Measurements from ENCODE around the gene CFAP100. TPM values are rescaled to one million over a fixed set of nuclear protein-coding genes. Genes with fewer than 3 reads are reported as not detected.

CFAP100 gene
- total and polyA plus RNA-seq, 3 donors from 2014 or later: 21.4 to 74.2 (median 56.2) TPM

DNA sequence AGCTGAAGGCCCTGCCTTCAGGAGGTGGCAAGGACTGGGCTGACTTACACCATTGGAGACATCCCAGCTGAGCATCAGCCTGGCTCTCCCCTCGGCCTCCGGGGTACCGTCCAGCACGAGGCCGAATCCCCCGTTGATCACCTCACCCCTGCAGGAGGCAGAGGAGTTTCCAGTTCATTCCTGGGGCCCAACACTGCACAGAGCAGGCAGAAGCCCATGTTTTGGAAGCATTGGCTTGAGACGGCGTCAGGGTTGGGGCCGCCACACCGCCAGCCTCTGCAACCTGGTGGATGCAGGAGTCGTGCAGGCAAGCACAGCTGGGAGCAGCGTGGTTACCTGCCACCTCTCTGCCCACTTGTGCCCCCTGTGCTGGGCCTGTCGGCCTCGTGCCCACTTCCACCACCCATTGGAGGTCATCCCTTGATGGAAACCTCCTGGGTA lies 88.6 kb downstream of the CFAP100 start:
- WGBS, 2 donors: 70 to 93% methylated on average over 2 to 14 of the region's 14 CpGs
- intact Hi-C loops (cut with DNase I; ENCODE audit: low total_unique reads): no loop called here
- Histone ChIP-seq H3K9me3 (no peaks in the 10 kb centered on the region), H3K4me1 (peaks cover 8% of the 10 kb centered on the region), H3K36me3 (ENCODE audit: low read depth, missing control alignments) (no peaks in the 10 kb centered on the region), H3K27ac (no peak overlapping the region), H3K4me3 (no peak overlapping the region), H3K27me3 (no peaks in the 10 kb centered on the region)
- no peak for DNase-seq
- TF ChIP-seq, protein P1, sequence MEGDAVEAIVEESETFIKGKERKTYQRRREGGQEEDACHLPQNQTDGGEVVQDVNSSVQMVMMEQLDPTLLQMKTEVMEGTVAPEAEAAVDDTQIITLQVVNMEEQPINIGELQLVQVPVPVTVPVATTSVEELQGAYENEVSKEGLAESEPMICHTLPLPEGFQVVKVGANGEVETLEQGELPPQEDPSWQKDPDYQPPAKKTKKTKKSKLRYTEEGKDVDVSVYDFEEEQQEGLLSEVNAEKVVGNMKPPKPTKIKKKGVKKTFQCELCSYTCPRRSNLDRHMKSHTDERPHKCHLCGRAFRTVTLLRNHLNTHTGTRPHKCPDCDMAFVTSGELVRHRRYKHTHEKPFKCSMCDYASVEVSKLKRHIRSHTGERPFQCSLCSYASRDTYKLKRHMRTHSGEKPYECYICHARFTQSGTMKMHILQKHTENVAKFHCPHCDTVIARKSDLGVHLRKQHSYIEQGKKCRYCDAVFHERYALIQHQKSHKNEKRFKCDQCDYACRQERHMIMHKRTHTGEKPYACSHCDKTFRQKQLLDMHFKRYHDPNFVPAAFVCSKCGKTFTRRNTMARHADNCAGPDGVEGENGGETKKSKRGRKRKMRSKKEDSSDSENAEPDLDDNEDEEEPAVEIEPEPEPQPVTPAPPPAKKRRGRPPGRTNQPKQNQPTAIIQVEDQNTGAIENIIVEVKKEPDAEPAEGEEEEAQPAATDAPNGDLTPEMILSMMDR (IDR thresholded peaks at IDR 0.05): no peak
- TF ChIP-seq POLR2A (IDR thresholded peaks at IDR 0.05): no peak

DNA sequence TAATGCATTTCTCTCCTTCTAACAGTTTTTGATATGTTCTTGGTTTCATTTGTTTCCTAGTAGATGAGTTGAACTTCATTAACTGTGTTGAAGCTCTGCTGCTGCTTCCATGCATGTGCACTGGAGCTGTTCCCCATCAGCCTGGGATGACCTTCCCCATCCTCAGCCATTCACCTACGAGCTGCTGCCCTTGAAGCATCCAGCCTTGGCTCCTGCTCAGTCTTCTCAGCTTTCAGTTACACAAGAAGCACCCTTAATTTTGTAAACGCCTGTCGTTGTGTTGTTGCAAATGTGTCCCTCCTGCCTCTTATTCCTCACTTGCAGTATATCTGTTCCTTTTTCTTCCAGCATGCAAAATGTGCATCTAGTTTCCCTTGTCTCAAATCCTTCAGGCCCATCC lies 89.4 kb downstream of the CFAP100 start:
- peaks cover 8% of the 10 kb centered on the region for H3K4me1 ChIP-seq
- TF ChIP-seq, protein P1 (IDR thresholded peaks at IDR 0.05): no peak
- TF ChIP-seq POLR2A (IDR thresholded peaks at IDR 0.05): no peak
- H3K27me3 ChIP-seq: no peaks in the 10 kb centered on the region
- WGBS, 2 donors: 63 to 64% methylated on average over 3 of the region's 3 CpGs
- intact Hi-C loops (cut with DNase I; ENCODE audit: low total_unique reads): no loop called here
- H3K9me3 ChIP-seq: no peaks in the 10 kb centered on the region
- no peak for DNase-seq
- no peaks in the 10 kb centered on the region for H3K36me3 ChIP-seq (ENCODE audit: low read depth, missing control alignments)
- no peak overlapping the region for H3K4me3 ChIP-seq
- no peak overlapping the region for H3K27ac ChIP-seq

DNA sequence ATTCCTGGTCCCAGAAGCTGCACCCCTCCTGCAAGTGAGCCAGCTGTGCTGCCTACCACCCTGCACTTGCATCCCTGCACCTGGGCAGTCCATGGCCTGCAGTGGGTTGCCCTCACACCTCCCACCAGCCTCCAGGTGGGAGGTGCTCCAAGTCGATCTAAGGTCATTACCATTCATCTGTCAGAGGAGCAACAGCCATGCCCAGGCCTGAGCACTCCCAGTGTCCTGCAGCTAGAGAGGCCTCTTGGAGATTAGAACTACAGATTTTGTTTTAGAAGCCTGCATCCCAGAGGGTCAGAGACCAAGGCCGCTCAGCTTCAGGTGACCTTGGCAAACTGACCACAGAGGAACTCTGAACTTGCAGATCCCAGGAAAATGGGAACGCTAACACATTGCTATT lies 90.0 kb downstream of the CFAP100 start:
- H3K36me3 ChIP-seq (ENCODE audit: low read depth, missing control alignments): no peaks in the 10 kb centered on the region
- intact Hi-C loops (cut with DNase I; ENCODE audit: low total_unique reads): no loop called here
- no peak for TF ChIP-seq POLR2A (IDR thresholded peaks at IDR 0.05)
- H3K4me1 ChIP-seq: peaks cover 8% of the 10 kb centered on the region
- DNase-seq: no peak
- no peaks in the 10 kb centered on the region for H3K9me3 ChIP-seq
- H3K27me3 ChIP-seq: no peaks in the 10 kb centered on the region
- H3K4me3 ChIP-seq: no peak overlapping the region
- WGBS, 2 donors: 68 to 78% methylated on average over 3 of the region's 3 CpGs
- H3K27ac ChIP-seq: no peak overlapping the region

DNA sequence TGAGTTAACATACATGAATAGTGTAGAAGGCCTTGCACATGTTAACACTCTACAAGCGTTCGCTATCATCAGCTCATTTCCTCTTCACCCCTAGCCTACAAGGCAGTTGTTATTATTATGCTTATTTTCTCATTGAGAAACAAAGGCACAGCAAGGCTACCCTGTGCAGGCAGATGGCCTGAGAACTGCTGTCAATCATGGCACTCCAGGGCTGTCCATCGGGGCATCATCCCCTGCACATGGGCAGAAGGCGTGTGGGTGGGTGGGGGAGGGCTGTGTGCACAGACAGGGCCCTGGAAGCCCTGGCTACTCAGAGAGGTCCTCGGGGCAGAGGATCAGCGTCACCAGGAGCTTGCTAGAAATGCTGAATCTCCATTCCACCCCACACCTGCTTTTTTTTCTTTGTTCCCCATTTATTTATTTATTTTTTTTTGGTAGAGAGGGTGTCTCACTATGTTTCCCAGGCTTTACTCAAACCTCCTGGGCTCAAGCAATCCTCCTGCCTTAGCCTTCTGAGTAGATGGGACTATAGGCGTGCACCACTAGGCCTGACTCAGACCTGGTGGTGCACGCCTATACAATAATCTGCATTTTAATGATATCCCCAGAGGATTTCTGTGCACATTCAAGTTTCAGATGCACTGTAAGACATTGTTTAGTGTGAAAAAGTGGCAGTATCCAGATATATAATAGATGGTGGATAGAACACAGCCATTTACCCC lies 90.6 kb downstream of the CFAP100 start:
- DNase-seq: no peak
- TF ChIP-seq POLR2A (IDR thresholded peaks at IDR 0.05): no peak
- TF ChIP-seq, protein P1 (IDR thresholded peaks at IDR 0.05): no peak

DNA sequence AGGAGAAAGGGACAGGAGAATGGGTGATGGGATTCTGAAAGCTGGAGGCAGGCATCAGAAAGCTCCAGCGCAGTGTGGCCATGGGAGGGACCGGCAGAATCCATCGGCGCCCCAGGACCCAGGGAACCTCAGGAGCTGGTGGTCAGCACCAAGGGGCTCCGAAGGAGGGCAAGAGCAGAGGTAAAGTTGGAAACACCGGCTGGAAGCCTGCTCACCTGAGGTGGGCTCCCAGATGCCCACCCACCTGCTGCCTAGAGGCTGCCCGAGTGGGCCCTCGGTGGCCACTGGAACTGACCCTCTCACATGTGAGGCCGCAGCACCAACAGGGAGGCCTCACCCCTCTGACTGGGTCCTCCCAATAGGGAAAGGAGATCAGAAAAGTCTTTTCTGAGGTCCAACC lies 91.2 kb downstream of the CFAP100 start:
- TF ChIP-seq, protein P1 (IDR thresholded peaks at IDR 0.05): no peak
- TF ChIP-seq POLR2A (IDR thresholded peaks at IDR 0.05): no peak

More for the DNA sequence above, 90.6 kb downstream of the CFAP100 start:
- H3K4me1 ChIP-seq: peaks cover 8% of the 10 kb centered on the region
- H3K9me3 ChIP-seq: no peaks in the 10 kb centered on the region
- H3K36me3 ChIP-seq (ENCODE audit: low read depth, missing control alignments): no peaks in the 10 kb centered on the region
- H3K27ac ChIP-seq: no peak overlapping the region
- WGBS, 2 donors: 92 to 95% methylated on average over 8 of the region's 8 CpGs
- intact Hi-C loops (cut with DNase I; ENCODE audit: low total_unique reads): no loop called here
- no peak overlapping the region for H3K4me3 ChIP-seq
- H3K27me3 ChIP-seq: no peaks in the 10 kb centered on the region

More for the DNA sequence above, 91.2 kb downstream of the CFAP100 start:
- DNase-seq: no peak
- no peaks in the 10 kb centered on the region for H3K9me3 ChIP-seq
- peaks cover 8% of the 10 kb centered on the region for H3K4me1 ChIP-seq
- H3K36me3 ChIP-seq (ENCODE audit: low read depth, missing control alignments): no peaks in the 10 kb centered on the region
- H3K27ac ChIP-seq: no peak overlapping the region
- no peaks in the 10 kb centered on the region for H3K27me3 ChIP-seq
- H3K4me3 ChIP-seq: no peak overlapping the region
- intact Hi-C loops (cut with DNase I; ENCODE audit: low total_unique reads): no loop called here
- WGBS, 2 donors: 96% methylated on average over 7 to 9 of the region's 9 CpGs

Other genes starting within 250 kb of the CFAP100 start
- 10 to 100 TPM; 67.5 to 73.8 TPM for gene ALDH1L1, start 214.3 kb upstream of the CFAP100 start, total RNA-seq
- gene ALDH1L1, start 214.3 kb upstream of the CFAP100 start, polyA plus RNA-seq (ENCODE audit: insufficient read depth, low read depth, low replicate concordance): 19.6 TPM
- gene KLF15, start 37.5 kb upstream of the CFAP100 start, total RNA-seq: 10 to 100 TPM; 32.0 to 36.1 TPM
- 8.5 TPM for gene KLF15, start 37.5 kb upstream of the CFAP100 start, polyA plus RNA-seq (ENCODE audit: insufficient read depth, low read depth, low replicate concordance)
- gene ZXDC, start 81.0 kb downstream of the CFAP100 start, total RNA-seq: 10 to 100 TPM; 78.9 to 80.3 TPM
- gene ZXDC, start 81.0 kb downstream of the CFAP100 start, polyA plus RNA-seq (ENCODE audit: insufficient read depth, low read depth, low replicate concordance): 25.6 TPM
- 1 to 10 TPM in 1 of 2 donors, under 1 TPM in 1; 0.25 to 1.0 TPM for gene UROC1, start 122.9 kb downstream of the CFAP100 start, total RNA-seq
- 0.34 TPM for gene UROC1, start 122.9 kb downstream of the CFAP100 start, polyA plus RNA-seq (ENCODE audit: insufficient read depth, low read depth, low replicate concordance)
- gene CHST13, start 129.2 kb downstream of the CFAP100 start, total RNA-seq: 10 to 100 TPM; 13.3 to 21.7 TPM
- gene CHST13, start 129.2 kb downstream of the CFAP100 start, polyA plus RNA-seq (ENCODE audit: insufficient read depth, low read depth, low replicate concordance): 21.4 TPM
- gene C3orf22, start 164.0 kb downstream of the CFAP100 start, total RNA-seq: 10 to 100 TPM; 33.0 to 61.4 TPM
- 42.2 TPM for gene C3orf22, start 164.0 kb downstream of the CFAP100 start, polyA plus RNA-seq (ENCODE audit: insufficient read depth, low read depth, low replicate concordance)

All from testis (tissue), 3 donors.